Gastroesophageal sphincter (tissue), 4 donors: ENCODE data around the gene HADH. TPM values are rescaled to one million over a fixed set of nuclear protein-coding genes. Genes with fewer than 3 reads are reported as not detected.
"Not testable (repeated sequence)": the region's sequence is repeated elsewhere in the genome, so short reads cannot be mapped to it uniquely, and the experiment has no call there.

ENCODE experiments used
- ATAC-seq: fragments of 150-250 bp; one replicate; pipeline ENCODE4 v1.9.1; 2016; ENCODE audit warnings: mild to moderate bottlenecking, moderate library complexity
- H3K27ac ChIP-seq, 4 donors: fragments of 200-600 bp; sonication (generic) in 3 of 4; 1 replicate in 3 of 4; 2 replicates in 1 of 4; pipeline ENCODE4 v1.5.1; 2016 to 2019
- H3K27me3 ChIP-seq: fragments of 200-600 bp; sonication (generic); one replicate; pipeline ENCODE4 v1.5.1; 2019
- H3K36me3 ChIP-seq, 2 donors: fragments of 200-600 bp; sonication (generic); one replicate each; pipeline ENCODE4 v1.5.1; 2019; ENCODE audit warnings: control low read depth in 1 of 2
- H3K4me1 ChIP-seq, 3 donors: fragments of 200-600 bp; sonication (generic); 1 replicate in 2 of 3; 2 replicates in 1 of 3; pipeline ENCODE4 v1.5.1; 2016 to 2019; ENCODE audit warnings: control low read depth in 2 of 3
- H3K4me3 ChIP-seq, 2 donors: fragments of 200-600 bp; sonication (generic); one replicate each; pipeline ENCODE4 v1.5.1; 2019; ENCODE audit warnings: mild to moderate bottlenecking in 1 of 2, moderate library complexity in 1 of 2
- H3K9me3 ChIP-seq, 3 donors: fragments of 200-600 bp; sonication (generic); one replicate each; pipeline ENCODE4 v1.5.1; 2017 to 2019; ENCODE audit warnings: control low read depth in 2 of 3
- CTCF ChIP-seq, 4 experiments: fragments of 200-600 bp in 2 of 4; fragments of 450-650 bp in 2 of 4; sonication (generic) in 1 of 4; IDR thresholded peaks; one replicate each; pipeline ENCODE4 v1.5.1; 2017 to 2019; ENCODE audit warnings: antibody characterized with exemption in 4 of 4, mild to moderate bottlenecking in 2 of 4, moderate library complexity in 2 of 4
- EP300 ChIP-seq: sonication (generic); formaldehyde crosslinking; IDR thresholded peaks from one replicate; pipeline ENCODE4 v1.6.1; 2017; ENCODE audit warnings: antibody characterized with exemption, mild to moderate bottlenecking
- POLR2A ChIP-seq, 2 donors: fragments of 450-650 bp; IDR thresholded peaks; one replicate each; pipeline ENCODE4 v1.6.1; 2017; ENCODE audit warnings: antibody characterized with exemption in 2 of 2, mild to moderate bottlenecking in 2 of 2, moderate library complexity in 1 of 2
- POLR2AphosphoS5 ChIP-seq: sonication (generic); formaldehyde crosslinking; IDR thresholded peaks from one replicate; pipeline ENCODE4 v1.6.1; 2017; ENCODE audit warnings: antibody characterized with exemption
- WGBS, 2 donors: methylation state at CpG; one replicate each; pipeline ENCODE4 v1.1.5; 2018; ENCODE audit warnings: low coverage in 1 of 2; 5-methylcytosine and 5-hydroxymethylcytosine counted together
- total RNA-seq, 4 donors: library from RNA; depleted of rRNA; stranded (reverse); fragments of >200 nt; gene quantifications; one replicate each; pipeline ENCODE4 v1.1.0, GENCODE V29; 2016

Gene HADH
- total RNA-seq, 4 donors from 2014 or later: 88.9 to 148 (median 112) TPM

DNA sequence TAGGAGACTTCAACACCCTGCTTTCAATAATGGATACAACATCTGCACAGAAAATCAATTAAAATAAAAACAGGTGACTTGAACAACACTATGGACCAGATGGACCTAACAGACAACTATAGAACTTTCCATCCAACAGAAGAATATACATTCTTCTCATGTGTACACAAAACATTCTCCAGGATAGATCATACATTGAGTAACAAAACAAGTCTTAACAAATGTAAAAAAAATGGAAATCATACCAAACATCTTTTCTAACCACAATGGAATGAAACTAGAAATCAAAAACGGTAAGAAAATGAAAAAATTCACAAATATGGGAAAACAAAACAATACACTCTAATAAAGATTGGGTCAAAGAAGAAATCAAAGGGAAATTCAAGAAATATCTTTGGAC, 33.7 kb upstream of the HADH start:
- H3K27ac ChIP-seq: no peak overlapping the region
- no peak for ATAC-seq
- H3K4me3 ChIP-seq: no peak overlapping the region
- peaks cover 0 to 19% (median 0%) of the 10 kb centered on the region in 3 donors for H3K9me3 ChIP-seq
- peaks cover 0 to 24% of the 10 kb centered on the region in 2 donors for H3K36me3 ChIP-seq
- WGBS, 2 donors: 100% methylated on average over 1 of the region's 1 CpG; no CpG with 5 or more reads in 1 of the 2 donors
- TF ChIP-seq EP300: no peak
- TF ChIP-seq POLR2A (IDR thresholded peaks at IDR 0.05): no peak
- no peak for TF ChIP-seq POLR2AphosphoS5
- no peaks in the 10 kb centered on the region for H3K4me1 ChIP-seq
- H3K27me3 ChIP-seq: no peaks in the 10 kb centered on the region

DNA sequence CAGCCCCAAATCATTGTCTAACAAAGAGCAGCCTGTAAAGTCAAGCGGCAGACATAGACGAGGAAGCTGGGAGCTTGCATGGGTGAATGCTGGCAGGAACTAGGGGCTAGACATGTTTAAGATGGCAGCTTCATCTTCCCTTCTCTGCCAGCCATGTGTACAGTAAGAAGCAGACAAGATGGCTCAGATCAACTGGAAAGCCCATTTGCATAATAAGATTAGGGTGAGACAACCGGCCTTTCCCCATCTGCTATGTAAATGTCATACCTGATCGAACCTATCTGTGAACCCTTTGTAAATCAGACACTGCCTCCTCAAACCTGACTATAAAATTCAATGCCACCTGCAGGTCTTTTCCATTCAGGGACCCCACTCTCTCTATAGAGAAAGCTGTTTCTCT, 22.8 kb upstream of the HADH start:
- no peak for TF ChIP-seq POLR2A (IDR thresholded peaks at IDR 0.05)
- no peak for TF ChIP-seq CTCF (IDR thresholded peaks at IDR 0.05)
- TF ChIP-seq EP300: no peak
- TF ChIP-seq POLR2AphosphoS5: no peak
- Histone ChIP-seq H3K4me3 (no peak overlapping the region), H3K27ac (no peak overlapping the region), H3K4me1 (no peaks in the 10 kb centered on the region), H3K9me3 (no peaks in the 10 kb centered on the region), H3K27me3 (no peaks in the 10 kb centered on the region), H3K36me3 (no peaks in the 10 kb centered on the region)
- ATAC-seq: no peak
- WGBS, 2 donors: 52 to 89% methylated on average over 4 of the region's 4 CpGs

DNA sequence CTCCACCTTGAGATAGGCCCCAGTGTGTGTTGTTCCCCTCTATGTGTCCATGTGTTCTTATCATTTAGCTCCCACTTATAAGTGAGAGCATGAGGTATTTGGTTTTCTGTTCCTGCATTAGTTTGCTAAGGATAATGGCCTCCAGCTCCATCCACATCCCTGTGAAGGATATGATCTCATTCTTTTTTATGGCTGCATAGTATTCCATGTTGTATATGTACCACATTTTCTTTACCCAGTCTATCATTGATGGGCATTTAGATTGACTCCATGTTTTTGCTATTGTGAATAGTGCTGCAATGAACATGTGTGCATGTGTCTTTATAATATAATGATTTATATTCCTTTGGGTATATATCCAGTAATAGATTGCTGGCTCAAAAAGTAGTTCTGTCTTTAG, 22.2 kb upstream of the HADH start:
- H3K4me3 ChIP-seq, H3K4me1 ChIP-seq, H3K9me3 ChIP-seq, H3K27me3 ChIP-seq, ATAC-seq, H3K27ac ChIP-seq, H3K36me3 ChIP-seq: not testable (repeated sequence)

- H3K27me3 ChIP-seq, H3K9me3 ChIP-seq, H3K36me3 ChIP-seq, H3K4me1 ChIP-seq, H3K27ac ChIP-seq, H3K4me3 ChIP-seq, ATAC-seq: not testable (repeated sequence)
- 100% methylated on average over 1 of the region's 1 CpG for WGBS, 2 donors
Observed at GRCh38 chr4:107967921-107968320, 21.8 kb upstream of the HADH start.

- 89 to 91% methylated on average over 12 of the region's 12 CpGs for WGBS, 2 donors
- TF ChIP-seq POLR2A (IDR thresholded peaks at IDR 0.05): no peak
- no peak for TF ChIP-seq CTCF (IDR thresholded peaks at IDR 0.05)
- TF ChIP-seq EP300: no peak
- TF ChIP-seq POLR2AphosphoS5: no peak
- no peaks in the 10 kb centered on the region for H3K27me3 ChIP-seq
- H3K27ac ChIP-seq: no peak overlapping the region
- H3K36me3 ChIP-seq: no peaks in the 10 kb centered on the region
- no peak overlapping the region for H3K4me3 ChIP-seq
- ATAC-seq: no peak
- H3K4me1 ChIP-seq: no peaks in the 10 kb centered on the region
- no peaks in the 10 kb centered on the region for H3K9me3 ChIP-seq
Observed at GRCh38 chr4:107970063-107970798, 19.5 kb upstream of the HADH start.

DNA sequence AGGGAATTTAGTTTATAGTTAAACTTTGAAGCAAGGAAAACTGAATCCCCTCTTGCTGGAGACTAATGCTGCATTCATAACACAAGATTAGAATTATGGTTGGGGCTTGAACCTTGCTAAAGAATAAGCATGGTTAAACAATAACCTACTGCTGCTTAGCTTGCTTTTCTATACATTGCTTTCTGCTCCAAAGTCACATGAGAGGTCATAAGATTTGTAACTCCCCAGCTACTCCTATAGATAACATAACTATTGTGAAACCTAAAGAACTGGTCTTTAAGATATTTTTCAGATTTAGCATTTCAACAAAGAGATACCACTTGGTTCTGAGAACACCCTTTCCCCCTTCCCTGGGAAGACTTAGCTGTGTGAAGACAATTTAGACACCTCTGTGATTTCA, 17.1 kb upstream of the HADH start:
- H3K4me1 ChIP-seq: no peaks in the 10 kb centered on the region
- ATAC-seq: no peak
- no peak for TF ChIP-seq CTCF (IDR thresholded peaks at IDR 0.05)
- no peak for TF ChIP-seq POLR2AphosphoS5
- TF ChIP-seq EP300: no peak
- no peak for TF ChIP-seq POLR2A (IDR thresholded peaks at IDR 0.05)
- H3K9me3 ChIP-seq: no peaks in the 10 kb centered on the region
- no peak overlapping the region for H3K4me3 ChIP-seq
- H3K27ac ChIP-seq: no peak overlapping the region
- H3K36me3 ChIP-seq: no peaks in the 10 kb centered on the region
- H3K27me3 ChIP-seq: no peaks in the 10 kb centered on the region
